HepG2 (cell line): ENCODE results near the gene MAN2B2. TPM values are rescaled to one million over a fixed set of nuclear protein-coding genes. Genes with fewer than 3 reads are reported as not detected.

Experiments used
- ATF7-NPFF ChIP-seq: sonication (generic); formaldehyde crosslinking; IDR thresholded peaks from 2 replicates; pipeline ENCODE4 v1.8.1; 2023; ENCODE audit warnings: mild to moderate bottlenecking, low read depth, missing genetic modification reagents, moderate library complexity
- PATZ1 ChIP-seq: sonication (generic); formaldehyde crosslinking; IDR thresholded peaks from 2 replicates; pipeline ENCODE4 v1.4.0; 2020; ENCODE audit warnings: missing genetic modification reagents
- PBX3 ChIP-seq: sonication (generic); formaldehyde crosslinking; IDR thresholded peaks from 2 replicates; pipeline ENCODE4 v1.8.1; 2023; ENCODE audit warnings: missing genetic modification reagents, inconsistent platforms, borderline replicate concordance
- RBFOX2 ChIP-seq: fragments of 200-400 bp; formaldehyde crosslinking; IDR thresholded peaks from 2 replicates; pipeline ENCODE4 v1.6.1; 2017; ENCODE audit warnings: low read depth, mild to moderate bottlenecking, low read length
- REL ChIP-seq: sonication (generic); formaldehyde crosslinking; conservative IDR thresholded peaks from 2 replicates; pipeline ENCODE4 v1.8.0; 2022; ENCODE audit warnings: mild to moderate bottlenecking, missing genetic modification reagents, moderate library complexity
- TRIM24 ChIP-seq: sonication (generic); formaldehyde crosslinking; IDR thresholded peaks from 2 replicates; pipeline ENCODE4 v1.8.0; 2022; ENCODE audit warnings: mild to moderate bottlenecking, missing genetic modification reagents
- ZBTB33 ChIP-seq: sonication (generic); formaldehyde crosslinking; IDR thresholded peaks from 2 replicates; pipeline ENCODE4 v1.4.0; 2020; ENCODE audit warnings: missing genetic modification reagents
- ZBTB7B ChIP-seq: sonication (generic); formaldehyde crosslinking; IDR thresholded peaks from 2 replicates; pipeline ENCODE4 v1.4.0; 2020; ENCODE audit warnings: missing genetic modification reagents
- ZFP1 ChIP-seq: IDR thresholded peaks from 2 replicates; pipeline ENCODE4 v1.6.1; 2016
- ZNF543 ChIP-seq: sonication (generic); formaldehyde crosslinking; IDR thresholded peaks from 2 replicates; pipeline ENCODE4 v1.4.0; 2020; ENCODE audit warnings: mild to moderate bottlenecking, missing genetic modification reagents
- ZNF574 ChIP-seq: sonication (generic); formaldehyde crosslinking; IDR thresholded peaks from 2 replicates; pipeline ENCODE4 v1.4.0; 2020; ENCODE audit warnings: missing genetic modification reagents
- ZNF781 ChIP-seq: sonication (generic); formaldehyde crosslinking; IDR thresholded peaks from 2 replicates; pipeline ENCODE4 v1.5.1; 2020; ENCODE audit warnings: borderline replicate concordance, mild to moderate bottlenecking, missing genetic modification reagents; ENCODE audit errors: not compliant biosample characterization
- ZNF878 ChIP-seq: sonication (generic); formaldehyde crosslinking; IDR thresholded peaks from 2 replicates; pipeline ENCODE4 v1.8.1; 2023; ENCODE audit warnings: mild to moderate bottlenecking, missing genetic modification reagents, moderate library complexity
- polyA plus RNA-seq, 8 experiments: library from polyadenylated mRNA; depleted of rRNA in 3 of 8; stranded (reverse) in 7 of 8; unstranded in 1 of 8; fragments of >200 nt; fragmentation: Illumina TruSeq in 4 of 8; extraction: Trizol in 4 of 8; gene quantifications; 2 replicates each; pipeline versions ENCODE4 v1.2.1 to v1.2.3, GENCODE V29; 2011 to 2016; ENCODE audit warnings: low read depth in 4 of 8, missing spikeins in 1 of 8, mixed read lengths in 1 of 8; ENCODE audit not compliant: insufficient read depth in 1 of 8
- total RNA-seq, 5 experiments: library from RNA; depleted of rRNA; stranded (reverse); fragments of >200 nt; fragmentation: Illumina TruSeq; extraction: Trizol; gene quantifications; 2 replicates each; pipeline ENCODE4 v1.2.3, GENCODE V29; 2016; ENCODE audit warnings: low read depth in 1 of 5

MAN2B2 gene
- total and polyA plus RNA-seq, 2 of the 13 experiments (the other 11 are each of a cell fraction or from before 2014, with no cell fraction given), result 4.8 to 5.4 TPM

GRCh38 chr4:6640292-6641163 lies 65.5 kb downstream of the MAN2B2 start, which contains the start of gene MRFAP1 (continued):
- no peak for TF ChIP-seq ZBTB33 (CRISPR knock-in tag)
- TF ChIP-seq RBFOX2, result peak; percentile 95
- peak; percentile 80 for TF ChIP-seq ATF7-NPFF (CRISPR knock-in tag)
- TF ChIP-seq ZFP1, result 0 out of 2 replicates have a peak, but pooled peaks have one; percentile 34
- no peak for TF ChIP-seq TRIM24 (CRISPR knock-in tag)
- TF ChIP-seq ZNF574, result peak; percentile 85
- TF ChIP-seq REL, result peak; percentile 72
- TF ChIP-seq PBX3 (CRISPR knock-in tag), result no peak
- no peak; the same call in 1 of the 2 replicates for TF ChIP-seq PATZ1 (CRISPR knock-in tag)
- peak; percentile 35 for TF ChIP-seq ZNF781
- TF ChIP-seq ZBTB7B (CRISPR knock-in tag), result peak; percentile 62
- TF ChIP-seq ZNF878 (CRISPR knock-in tag), result peak; percentile 98
- peak; percentile 82 for TF ChIP-seq ZNF543
